Bronchial epithelial cell (primary cell): ENCODE data around the gene PKN3. TPM values are rescaled to one million over a fixed set of nuclear protein-coding genes. Genes with fewer than 3 reads are reported as not detected.

Source experiments
- DNase-seq: peaks from one replicate; pipeline ENCODE4 v3.0.0-alpha.2; 2010; ENCODE audit warnings: low read depth
- FAIRE-seq: peaks from 2 replicates; lab custom pipeline; 2011; peaks lifted over from hg19 to GRCh38; lab: Jason Lieb, UNC
- H3K27me3 ChIP-seq: 2 replicates; pipeline ENCODE4 v1.5.1; 2011; ENCODE audit warnings: low read length; ENCODE audit not compliant: control insufficient read depth, insufficient read depth
- H3K36me3 ChIP-seq: 2 replicates; pipeline ENCODE4 v1.5.1; 2011; ENCODE audit warnings: low read length; ENCODE audit not compliant: control insufficient read depth, insufficient read depth
- H3K4me3 ChIP-seq: 2 replicates; pipeline ENCODE4 v1.5.1; 2011; ENCODE audit warnings: mild to moderate bottlenecking, low read depth, low read length, control low read depth
- total RNA-seq: library from RNA; depleted of rRNA; stranded (reverse); fragments of >200 nt; gene quantifications from 2 replicates; pipeline ENCODE4 v1.2.1, GENCODE V29; 2014
- TF ChIP-seq, protein P1 (sequence below): IDR thresholded peaks from 2 replicates; pipeline ENCODE4 v1.5.1; 2011; ENCODE audit warnings: mild to moderate bottlenecking, moderate library complexity, low read length, control low read depth, inconsistent platforms; ENCODE audit not compliant: insufficient read depth, severe bottlenecking

Gene PKN3
- total RNA-seq, 1 donor from 2014 or later = 2.1 TPM

- no peak for DNase-seq
Observed at GRCh38 chr9:128684065-128684324, 18.3 kb upstream of the PKN3 start.

DNA sequence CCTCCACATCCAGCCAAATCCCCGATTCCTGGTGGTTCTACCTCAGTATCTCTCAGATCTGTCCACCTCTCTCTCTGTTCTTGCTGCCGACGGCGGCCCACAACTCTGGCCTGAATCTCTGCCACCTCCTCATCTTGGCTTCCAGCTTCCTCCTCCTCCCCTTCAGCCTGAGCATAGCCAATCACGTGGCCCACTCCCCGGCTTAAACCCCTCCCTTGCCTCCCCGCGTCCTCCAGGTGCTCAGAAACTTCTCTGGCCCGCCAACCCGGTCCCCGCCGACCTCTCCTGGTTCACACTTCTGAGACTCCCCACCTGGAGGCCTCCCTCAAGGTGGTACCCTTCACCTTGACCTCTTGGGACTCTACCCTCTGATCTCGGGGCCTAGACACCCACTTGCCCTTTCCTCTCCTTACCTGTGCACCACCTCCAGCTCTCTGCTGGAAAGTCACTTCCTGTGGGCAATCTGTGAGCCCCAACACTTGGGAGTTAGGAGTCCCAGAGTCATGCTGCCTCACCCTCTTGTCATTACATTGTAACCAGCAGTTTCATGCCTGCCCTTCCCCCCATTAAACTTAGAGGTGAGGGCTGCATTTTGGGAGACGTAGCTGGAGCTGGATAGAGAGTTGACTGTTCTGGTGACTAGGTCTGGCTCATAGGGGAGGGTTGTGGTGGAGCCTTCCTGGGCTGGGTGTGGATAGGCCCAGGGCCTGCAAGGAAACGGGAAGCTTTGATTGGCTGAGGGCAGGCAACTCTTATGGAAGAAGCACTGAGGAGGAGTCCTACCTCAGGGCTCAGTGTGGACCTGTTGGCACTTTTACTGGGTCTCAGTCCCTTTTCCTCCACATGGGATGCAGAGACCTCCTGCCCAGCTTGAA, 17.7 kb upstream of the PKN3 start:
- no peak for FAIRE-seq
- Histone ChIP-seq H3K4me3 (peak overlapping the region; percentile 73), H3K36me3 (peaks cover 2% of the 10 kb centered on the region), H3K27me3 (no peaks in the 10 kb centered on the region)
- peak; percentile 97 for DNase-seq
- TF ChIP-seq, protein P1, sequence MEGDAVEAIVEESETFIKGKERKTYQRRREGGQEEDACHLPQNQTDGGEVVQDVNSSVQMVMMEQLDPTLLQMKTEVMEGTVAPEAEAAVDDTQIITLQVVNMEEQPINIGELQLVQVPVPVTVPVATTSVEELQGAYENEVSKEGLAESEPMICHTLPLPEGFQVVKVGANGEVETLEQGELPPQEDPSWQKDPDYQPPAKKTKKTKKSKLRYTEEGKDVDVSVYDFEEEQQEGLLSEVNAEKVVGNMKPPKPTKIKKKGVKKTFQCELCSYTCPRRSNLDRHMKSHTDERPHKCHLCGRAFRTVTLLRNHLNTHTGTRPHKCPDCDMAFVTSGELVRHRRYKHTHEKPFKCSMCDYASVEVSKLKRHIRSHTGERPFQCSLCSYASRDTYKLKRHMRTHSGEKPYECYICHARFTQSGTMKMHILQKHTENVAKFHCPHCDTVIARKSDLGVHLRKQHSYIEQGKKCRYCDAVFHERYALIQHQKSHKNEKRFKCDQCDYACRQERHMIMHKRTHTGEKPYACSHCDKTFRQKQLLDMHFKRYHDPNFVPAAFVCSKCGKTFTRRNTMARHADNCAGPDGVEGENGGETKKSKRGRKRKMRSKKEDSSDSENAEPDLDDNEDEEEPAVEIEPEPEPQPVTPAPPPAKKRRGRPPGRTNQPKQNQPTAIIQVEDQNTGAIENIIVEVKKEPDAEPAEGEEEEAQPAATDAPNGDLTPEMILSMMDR = no peak

More at GRCh38 chr9:128684065-128684324, 18.3 kb upstream of the PKN3 start:
- peak overlapping the region; percentile 73 for H3K4me3 ChIP-seq
- TF ChIP-seq, protein P1 = no peak
- no peak for FAIRE-seq
- H3K27me3 ChIP-seq = no peaks in the 10 kb centered on the region
- H3K36me3 ChIP-seq = peaks cover 3% of the 10 kb centered on the region

DNA sequence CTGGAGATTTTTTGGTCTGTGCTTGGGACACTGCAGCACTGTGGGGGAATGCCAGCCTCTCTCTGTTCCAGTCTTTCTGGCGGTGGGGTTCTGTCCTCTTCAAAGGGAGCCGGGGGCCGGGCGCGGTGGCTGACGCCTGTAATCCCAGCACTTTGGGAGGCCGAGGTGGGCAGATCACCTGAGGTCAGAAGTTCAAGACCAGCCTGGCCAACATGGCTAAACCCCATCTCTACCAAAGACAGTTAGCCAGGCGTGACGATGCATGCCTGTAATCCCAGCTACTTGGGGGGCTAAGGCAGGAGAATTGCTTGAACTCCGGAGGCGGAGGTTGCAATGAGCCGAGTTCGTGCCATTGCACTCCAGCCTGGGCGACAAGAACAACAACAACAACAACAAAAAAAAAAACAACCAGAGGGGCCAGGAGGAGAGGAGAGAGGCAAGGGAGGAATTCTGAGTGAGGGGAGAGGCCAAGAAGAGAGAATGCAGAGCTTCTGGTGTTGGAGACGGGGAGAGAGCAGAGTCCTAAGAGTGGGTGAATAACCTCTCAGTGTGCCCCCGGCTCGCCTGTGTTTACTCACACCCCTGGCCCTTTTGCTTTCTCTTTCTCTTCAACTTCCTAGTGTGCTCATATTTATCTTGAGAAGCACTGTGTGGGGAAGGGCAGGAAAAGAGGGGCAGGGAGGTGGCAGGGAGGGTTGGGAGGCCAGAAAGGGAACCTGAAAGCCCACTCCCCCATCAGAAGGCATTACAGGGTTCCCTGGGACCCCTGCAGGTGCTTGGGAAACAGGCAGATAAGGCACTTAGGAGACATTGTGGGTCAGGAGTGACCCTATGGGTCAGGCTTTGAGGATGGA, 16.4 kb upstream of the PKN3 start:
- Histone ChIP-seq H3K4me3 (no peak overlapping the region), H3K27me3 (no peaks in the 10 kb centered on the region), H3K36me3 (peaks cover 2% of the 10 kb centered on the region)
- FAIRE-seq (no peak), DNase-seq (no peak)
- TF ChIP-seq, protein P1 = no peak

GRCh38 chr9:128687453-128687852, 14.8 kb upstream of the PKN3 start:
- H3K27me3 ChIP-seq = no peaks in the 10 kb centered on the region
- TF ChIP-seq, protein P1 = no peak
- peaks cover 8% of the 10 kb centered on the region for H3K36me3 ChIP-seq
- no peak for DNase-seq
- no peak for FAIRE-seq
- no peak overlapping the region for H3K4me3 ChIP-seq

GRCh38 chr9:128688501-128689292, 13.6 kb upstream of the PKN3 start, which contains the start of gene SET:
Gene SET (plus strand): TSS chr9:128689222. CDS start chr9:128689583, 361 bp downstream.
- Histone ChIP-seq H3K27me3 (no peaks in the 10 kb centered on the region), H3K4me3 (peak within 1 kb of the TSS; percentile 82), H3K36me3 (peaks cover 12% of the 10 kb centered on the region)
- peak; percentile 77 for DNase-seq
- no peak for FAIRE-seq
- TF ChIP-seq, protein P1 = no peak
